GM12865 (cell line): ENCODE results near the gene TMEM256.

Experiments
- DNase-seq: peaks from one replicate; pipeline ENCODE4 v3.0.0; 2010; ENCODE audit warnings: low read depth
- H3K4me3 ChIP-seq: 2 replicates; pipeline ENCODE4 v1.5.1; 2011; ENCODE audit warnings: mild to moderate bottlenecking, low read depth, low read length, control low read depth
- CTCF ChIP-seq: IDR thresholded peaks from 2 replicates; pipeline ENCODE4 v1.5.1; 2011; ENCODE audit warnings: low read length, control low read depth, low read depth, inconsistent platforms; ENCODE audit not compliant: insufficient read depth; ENCODE audit errors: missing control alignments

TMEM256 gene

GRCh38 chr17:7415784-7416183 is 11.9 kb upstream of the TMEM256 start:
- TF ChIP-seq CTCF = no peak
- no peak for DNase-seq
- no peak overlapping the region for H3K4me3 ChIP-seq

- no peak for TF ChIP-seq CTCF
- DNase-seq = no peak
- H3K4me3 ChIP-seq = no peak overlapping the region
Observed at GRCh38 chr17:7414837-7415236, 10.9 kb upstream of the TMEM256 start.

GRCh38 chr17:7413346-7413985 is 9.6 kb upstream of the TMEM256 start:
- TF ChIP-seq CTCF = no peak
- DNase-seq = no peak
- no peak overlapping the region for H3K4me3 ChIP-seq

- no peak overlapping the region for H3K4me3 ChIP-seq
- DNase-seq = no peak
- TF ChIP-seq CTCF = no peak
Observed at GRCh38 chr17:7411427-7411750, 7.5 kb upstream of the TMEM256 start.

GRCh38 chr17:7410634-7411426 is 6.9 kb upstream of the TMEM256 start:
- TF ChIP-seq CTCF = no peak
- no peak overlapping the region for H3K4me3 ChIP-seq
- DNase-seq = no peak

GRCh38 chr17:7409716-7410115 is 5.8 kb upstream of the TMEM256 start:
- no peak overlapping the region for H3K4me3 ChIP-seq
- no peak for TF ChIP-seq CTCF
- DNase-seq = no peak

GRCh38 chr17:7408863-7409262 is 5.0 kb upstream of the TMEM256 start:
- no peak for DNase-seq
- TF ChIP-seq CTCF = no peak
- H3K4me3 ChIP-seq = no peak overlapping the region
